ENCODE results near the gene TRUB2.

TRUB2 gene

GRCh38 chr9:128276574-128277270 is 45.5 kb downstream of the TRUB2 start:
- TF ChIP-seq HDGF (IDR thresholded peaks at IDR 0.05; ENCODE audit: borderline replicate concordance), result no peak
- TF ChIP-seq L3MBTL2 (conservative IDR thresholded peaks at IDR 0.05), result peak; percentile 17; the same call in 1 of the 2 replicates
- POLR2A ChIA-PET, result interaction anchor here (0.9 to 1.2 kb wide), 7 partner anchors 14 to 143 kb away, joined by 3 to 8 read pairs (median 4); no protein-coding TSS in a partner anchor
- CTCF ChIA-PET, result no interaction called here
- peak; percentile 38 for DNase-seq (ENCODE audit: extremely low spot score)

- ChIA-PET POLR2A (interaction anchor here (0.6 to 1.2 kb wide), 27 partner anchors 9 to 229 kb away, joined by 3 to 11 read pairs (median 4); partner anchors contain the start of genes GLE1 and URM1), CTCF (no interaction called here)
- DNase-seq (ENCODE audit: extremely low spot score), result peak; percentile 99
Observed at GRCh38 chr9:128276008-128276573, 46.2 kb downstream of the TRUB2 start, which contains the start of gene SWI5. Gene SWI5 (plus strand): TSS chr9:128276276.

GRCh38 chr9:128275198-128276007 is 46.8 kb downstream of the TRUB2 start, which contains the start of gene GOLGA2:
Gene GOLGA2 (minus strand): TSS chr9:128276007. CDS start chr9:128275976, 31 bp downstream.
- TF ChIP-seq NFRKB (IDR thresholded peaks at IDR 0.05), result no peak
- no peak for TF ChIP-seq HDGF (IDR thresholded peaks at IDR 0.05; ENCODE audit: borderline replicate concordance)
- no peak for TF ChIP-seq SP1 (IDR thresholded peaks at IDR 0.05)
- no peak for TF ChIP-seq SUZ12 (IDR thresholded peaks at IDR 0.05)
- TF ChIP-seq ELF4 (IDR thresholded peaks at IDR 0.05), result no peak
- TF ChIP-seq LEF1 (IDR thresholded peaks at IDR 0.05; ENCODE audit: borderline replicate concordance), result no peak
- TF ChIP-seq TARDBP (IDR thresholded peaks at IDR 0.05), result no peak
- no peak for TF ChIP-seq L3MBTL2 (conservative IDR thresholded peaks at IDR 0.05)
- no peak for TF ChIP-seq FOXA1 (IDR thresholded peaks at IDR 0.05)
- CTCF ChIA-PET, result no interaction called here

More at GRCh38 chr9:128276008-128276573, 46.2 kb downstream of the TRUB2 start, which contains the start of gene SWI5:
- TF ChIP-seq TARDBP (IDR thresholded peaks at IDR 0.05) (no peak), PKNOX1 (IDR thresholded peaks at IDR 0.05) (peak; percentile 52), ELF4 (IDR thresholded peaks at IDR 0.05) (peak; percentile 25; the same call in 1 of the 2 replicates)

GRCh38 chr9:128274245-128274644 is 48.0 kb downstream of the TRUB2 start:
- no peak for DNase-seq (ENCODE audit: extremely low spot score)
- ChIA-PET CTCF (no interaction called here), POLR2A (no interaction called here)
- TF ChIP-seq ARNT (IDR thresholded peaks at IDR 0.05) (no peak), CTBP1 (IDR thresholded peaks at IDR 0.05; ENCODE audit: borderline replicate concordance) (no peak)

More at GRCh38 chr9:128275198-128276007, 46.8 kb downstream of the TRUB2 start, which contains the start of gene GOLGA2:
- peak; percentile 65 for DNase-seq (ENCODE audit: extremely low spot score)
- POLR2A ChIA-PET, result interaction anchor here (0.6 to 1.2 kb wide), 27 partner anchors 10 to 229 kb away, joined by 3 to 11 read pairs (median 4); partner anchors contain the start of genes GLE1 and URM1

- ChIA-PET CTCF (no interaction called here), POLR2A (no interaction called here)
- no peak for DNase-seq (ENCODE audit: extremely low spot score)
- TF ChIP-seq CTBP1 (IDR thresholded peaks at IDR 0.05; ENCODE audit: borderline replicate concordance), result no peak
Observed at GRCh38 chr9:128271512-128271911, 50.7 kb downstream of the TRUB2 start.

- ChIA-PET POLR2A (no interaction called here), CTCF (no interaction called here)
- no peak for DNase-seq (ENCODE audit: extremely low spot score)
- TF ChIP-seq NFRKB (IDR thresholded peaks at IDR 0.05) (no peak), FOXK2 (IDR thresholded peaks at IDR 0.05) (no peak), LEF1 (IDR thresholded peaks at IDR 0.05; ENCODE audit: borderline replicate concordance) (no peak), FOXA1 (IDR thresholded peaks at IDR 0.05) (no peak), TARDBP (IDR thresholded peaks at IDR 0.05) (no peak), ELF4 (IDR thresholded peaks at IDR 0.05) (no peak), CTBP1 (IDR thresholded peaks at IDR 0.05; ENCODE audit: borderline replicate concordance) (no peak), PKNOX1 (IDR thresholded peaks at IDR 0.05) (no peak), HDGF (IDR thresholded peaks at IDR 0.05; ENCODE audit: borderline replicate concordance) (no peak), FOXM1 (IDR thresholded peaks at IDR 0.05; ENCODE audit: borderline replicate concordance) (no peak), ZNF384 (IDR thresholded peaks at IDR 0.05) (no peak), L3MBTL2 (conservative IDR thresholded peaks at IDR 0.05) (no peak), ARNT (IDR thresholded peaks at IDR 0.05) (no peak), SP1 (IDR thresholded peaks at IDR 0.05) (no peak), SUZ12 (IDR thresholded peaks at IDR 0.05) (no peak), BHLHE40 (IDR thresholded peaks at IDR 0.05; ENCODE audit: borderline replicate concordance) (no peak)
Observed at GRCh38 chr9:128271112-128271511, 51.1 kb downstream of the TRUB2 start.
